ENCODE measurements around the gene GPHN.
A peak's percentile ranks its signal among the peaks of the same experiment; 100 is the strongest.
"Not testable (repeated sequence)": the region's sequence is repeated elsewhere in the genome, so short reads cannot be mapped to it uniquely, and the experiment has no call there.

The GPHN gene

DNA sequence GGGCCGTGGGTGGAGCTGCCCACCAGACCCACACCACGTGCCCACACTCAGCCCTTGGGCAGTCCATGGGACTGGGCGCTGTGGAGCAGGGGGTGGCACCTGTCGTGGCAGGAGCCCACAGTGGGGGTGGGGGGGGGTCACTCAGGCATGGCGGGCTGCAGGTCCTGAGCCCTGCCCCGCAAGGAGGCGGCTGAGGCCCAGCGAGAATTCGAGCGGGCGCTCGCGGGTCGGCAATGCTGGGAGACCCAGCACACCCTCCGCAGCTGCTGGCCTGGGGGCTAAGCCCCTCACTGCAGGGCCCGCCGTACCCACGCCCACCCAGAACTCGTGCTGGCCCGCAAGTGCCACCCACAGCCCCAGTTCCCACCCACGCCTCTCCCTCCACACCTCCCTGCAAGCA lies 548.7 kb downstream of the GPHN start:
- no peak for DNase-seq (ENCODE audit: low read depth)

DNA sequence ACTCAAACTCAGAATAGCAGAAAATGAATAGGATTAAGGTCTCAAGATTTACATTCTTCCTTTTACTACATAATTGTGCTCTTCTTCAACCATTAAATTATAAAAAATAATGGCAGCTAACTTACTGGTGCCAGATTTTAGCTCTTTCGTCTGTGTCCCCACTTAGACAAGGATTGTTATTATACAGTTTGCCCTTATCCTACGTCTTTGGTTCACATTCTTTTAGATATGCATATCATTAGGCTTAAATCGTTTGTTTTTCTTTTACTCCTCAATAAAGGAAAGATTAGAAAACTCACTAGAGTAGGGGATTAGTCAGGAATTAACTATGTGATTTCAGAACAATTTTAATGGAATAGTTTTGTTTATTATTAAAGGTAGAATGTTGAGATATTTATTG lies 551.6 kb downstream of the GPHN start:
- DNase-seq (ENCODE audit: low read depth) = no peak

- no peak for DNase-seq (ENCODE audit: low read depth)
Observed at GRCh38 chr14:67060546-67060945, 552.6 kb downstream of the GPHN start.

DNA sequence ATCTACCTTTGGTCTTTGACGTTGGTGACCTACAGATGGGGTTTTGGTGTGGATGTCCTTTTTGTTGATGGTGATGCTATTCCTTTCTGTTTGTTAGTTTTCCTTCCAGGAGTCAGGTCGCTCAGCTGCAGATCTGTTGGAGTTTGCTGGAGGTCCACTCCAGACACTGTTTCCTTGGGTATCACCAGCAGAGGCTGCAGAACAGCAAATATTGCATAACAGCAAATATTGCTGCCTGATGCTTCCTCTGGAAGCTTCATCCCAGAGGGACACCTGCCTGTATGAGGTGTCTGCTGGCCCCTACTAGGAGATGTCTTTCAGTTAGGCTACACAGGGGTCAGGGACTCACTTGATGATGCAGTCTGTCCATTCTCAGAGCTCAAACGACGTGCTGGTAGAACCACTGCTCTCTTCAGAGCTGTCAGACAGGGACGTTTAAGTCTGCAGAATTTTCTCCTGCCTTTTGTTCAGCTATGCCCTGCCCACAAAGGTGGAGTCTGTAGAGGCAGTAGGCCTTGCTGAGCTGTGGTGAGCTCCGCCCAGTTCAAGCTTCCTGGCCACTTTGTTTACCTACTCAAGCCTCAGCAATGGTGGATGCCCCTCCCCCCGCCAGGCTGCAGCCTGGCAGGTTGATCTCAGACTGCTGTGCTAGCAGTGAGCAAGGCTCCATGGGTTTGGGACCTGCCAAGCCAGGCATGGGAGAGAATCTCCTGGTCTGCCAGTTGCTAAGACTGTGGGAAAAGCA lies 559.3 kb downstream of the GPHN start:
- DNase-seq (ENCODE audit: low read depth) = not testable (repeated sequence)

GRCh38 chr14:67068251-67068650 lies 560.3 kb downstream of the GPHN start:
- DNase-seq (ENCODE audit: low read depth) = peak; percentile 20

- DNase-seq (ENCODE audit: low read depth) = no peak
Observed at GRCh38 chr14:67071506-67071905, 563.6 kb downstream of the GPHN start.

GRCh38 chr14:67077921-67078320 lies 570.0 kb downstream of the GPHN start:
- DNase-seq (ENCODE audit: low read depth) = no peak

DNA sequence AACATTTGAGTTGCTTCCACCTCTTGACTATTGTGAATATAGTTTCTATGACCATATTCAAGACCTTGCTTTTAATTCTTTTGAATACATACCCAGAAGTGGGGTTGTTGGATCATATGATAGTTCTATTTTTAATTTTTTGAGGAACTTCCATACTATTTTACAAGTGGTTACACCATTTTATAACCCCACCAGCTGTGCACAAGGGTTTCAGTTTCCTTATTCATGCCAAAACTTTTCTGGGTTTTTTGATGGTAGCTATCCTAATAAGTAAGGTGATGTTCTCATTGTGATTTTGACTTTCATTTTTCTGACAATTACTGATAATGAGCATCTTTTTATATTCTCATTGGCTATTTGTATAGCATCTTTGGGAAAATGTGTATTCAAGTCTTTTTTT lies 571.9 kb downstream of the GPHN start:
- DNase-seq (ENCODE audit: low read depth) = no peak

GRCh38 chr14:67108230-67108629 lies 600.3 kb downstream of the GPHN start:
- DNase-seq (ENCODE audit: low read depth) = no peak

GRCh38 chr14:67111022-67111421 lies 603.1 kb downstream of the GPHN start:
- DNase-seq (ENCODE audit: low read depth) = no peak

DNA sequence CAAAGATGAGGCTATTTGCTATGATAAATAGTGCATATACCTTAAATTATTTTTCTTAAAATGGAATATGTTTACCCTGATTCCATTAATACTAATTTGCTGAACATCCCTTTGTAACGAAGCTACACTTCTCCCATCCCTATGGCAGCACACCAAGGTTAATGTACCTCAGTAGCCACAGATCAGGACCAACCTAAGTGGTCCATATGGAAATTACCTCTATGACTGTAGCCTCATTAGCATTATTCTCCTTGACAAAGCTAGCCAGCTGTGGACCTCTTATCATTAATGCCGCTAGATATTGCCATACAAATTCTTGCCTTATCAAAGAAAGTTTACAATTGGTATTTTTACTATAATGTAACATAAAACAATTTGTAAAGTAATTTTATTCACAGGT lies 604.4 kb downstream of the GPHN start:
- DNase-seq (ENCODE audit: low read depth) = no peak

DNA sequence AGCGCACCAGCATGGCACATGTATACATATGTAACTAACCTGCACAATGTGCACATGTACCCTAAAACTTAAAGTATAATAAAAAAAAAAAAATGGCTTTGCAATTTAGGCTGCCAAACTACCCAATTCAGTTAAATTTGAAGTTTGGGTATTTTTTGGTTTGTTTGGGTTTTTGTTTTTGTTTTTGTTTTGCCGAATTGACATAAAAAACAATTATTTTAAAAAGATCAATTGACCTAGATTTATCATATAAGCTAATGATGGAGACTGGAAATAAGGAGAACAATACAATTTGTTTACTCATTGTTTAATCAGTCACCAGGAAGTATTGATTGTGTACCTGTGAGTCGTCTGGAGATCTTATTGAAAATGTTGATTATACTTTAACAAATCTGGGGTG lies 619.2 kb downstream of the GPHN start:
- no peak for DNase-seq (ENCODE audit: low read depth)

DNA sequence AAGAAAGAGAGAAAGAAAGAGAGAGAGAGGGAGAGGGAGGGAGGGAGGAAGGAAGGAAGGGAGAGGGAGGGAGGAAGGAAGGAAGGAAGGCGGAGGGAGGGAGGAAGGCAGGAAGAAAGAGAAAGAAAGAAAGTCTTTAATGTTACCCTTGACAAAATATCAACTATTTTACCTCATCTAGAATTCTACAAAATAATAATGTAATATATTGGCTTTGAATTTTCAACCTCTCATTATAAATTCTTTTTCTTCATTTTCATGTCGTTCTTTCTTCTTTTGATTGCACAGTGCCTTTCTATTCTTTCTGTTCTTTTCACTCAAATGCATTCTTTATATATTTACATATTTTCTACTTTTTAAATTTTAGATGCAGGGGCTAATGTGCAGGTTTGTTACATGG lies 621.8 kb downstream of the GPHN start:
- DNase-seq (ENCODE audit: low read depth) = no peak

GRCh38 chr14:67131691-67132090 lies 623.7 kb downstream of the GPHN start:
- no peak for DNase-seq (ENCODE audit: low read depth)

- no peak for DNase-seq (ENCODE audit: low read depth)
Observed at GRCh38 chr14:67133144-67133543, 625.2 kb downstream of the GPHN start.

- DNase-seq (ENCODE audit: low read depth) = no peak
Observed at GRCh38 chr14:67133595-67134441, 625.9 kb downstream of the GPHN start.

DNA sequence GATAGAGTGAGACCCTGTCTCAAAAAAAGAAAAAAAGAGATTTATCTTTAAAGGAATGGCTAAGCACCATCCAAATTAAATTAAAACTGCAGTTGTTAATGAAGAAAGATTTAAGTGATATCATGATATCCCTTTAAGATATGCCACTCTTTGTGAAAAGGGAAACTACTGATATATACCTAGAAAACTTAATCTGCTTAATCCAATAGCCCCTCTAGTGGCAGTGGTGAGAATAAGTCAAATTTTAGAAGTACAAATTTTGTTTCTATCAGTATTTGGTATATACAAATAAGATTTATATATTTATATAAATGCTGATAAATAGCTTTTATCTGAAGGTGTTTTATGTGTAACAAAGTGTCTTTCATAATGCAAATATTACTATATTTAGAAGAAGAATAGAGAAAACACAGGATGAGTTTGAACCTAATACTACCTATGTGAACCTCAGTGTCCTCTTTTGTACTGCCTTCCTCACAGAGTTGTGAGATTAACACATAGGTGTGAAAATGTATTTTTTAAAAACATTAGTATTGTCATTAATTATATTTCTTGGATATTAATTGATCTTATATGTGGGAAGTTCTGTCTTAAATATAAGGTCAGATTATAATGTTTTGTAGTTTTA lies 629.9 kb downstream of the GPHN start:
- DNase-seq (ENCODE audit: low read depth) = no peak

DNA sequence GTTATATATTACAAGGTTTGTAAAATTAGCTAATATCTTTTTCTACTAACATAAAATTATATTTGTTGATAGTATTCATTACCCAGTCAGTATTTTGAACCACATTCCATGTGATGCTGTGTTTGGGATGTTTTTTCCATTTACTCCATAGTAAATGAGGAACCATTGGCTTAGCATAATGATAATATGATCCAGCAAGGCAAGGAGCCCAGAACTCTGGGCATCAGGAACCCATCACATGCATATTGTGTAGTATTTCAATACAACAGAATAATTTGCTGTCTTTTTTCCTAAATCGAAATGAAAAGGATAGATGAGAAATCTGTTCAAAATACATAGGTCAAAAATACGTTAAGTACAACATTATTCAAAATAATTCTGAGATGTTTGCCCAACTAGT lies 632.6 kb downstream of the GPHN start:
- DNase-seq (ENCODE audit: low read depth) = no peak

- DNase-seq (ENCODE audit: low read depth) = no peak
Observed at GRCh38 chr14:67141146-67141900, 633.4 kb downstream of the GPHN start.

GRCh38 chr14:67151082-67151666 lies 643.2 kb downstream of the GPHN start:
- DNase-seq (ENCODE audit: low read depth) = no peak

GRCh38 chr14:67158566-67158965 lies 650.6 kb downstream of the GPHN start:
- no peak for DNase-seq (ENCODE audit: low read depth)

- DNase-seq (ENCODE audit: low read depth) = no peak
Observed at GRCh38 chr14:67162385-67162784, 654.4 kb downstream of the GPHN start.

Data from HS-27A (cell line).